HG02759 (cell line): ENCODE results near the gene DGKQ.
"Not testable (repeated sequence)": the region's sequence is repeated elsewhere in the genome, so short reads cannot be mapped to it uniquely, and the experiment has no call there.

Experiments
- ATAC-seq: cut with Tn5 transposase; IDR thresholded peaks from one replicate; pipeline ENCODE4 v1.9.1; 2021; ENCODE audit warnings: mild to moderate bottlenecking, moderate library complexity; ENCODE audit not compliant: unreplicated experiment

Gene DGKQ

GRCh38 chr4:929096-929765 lies 44.1 kb downstream of the DGKQ start:
- no peak for ATAC-seq

DNA sequence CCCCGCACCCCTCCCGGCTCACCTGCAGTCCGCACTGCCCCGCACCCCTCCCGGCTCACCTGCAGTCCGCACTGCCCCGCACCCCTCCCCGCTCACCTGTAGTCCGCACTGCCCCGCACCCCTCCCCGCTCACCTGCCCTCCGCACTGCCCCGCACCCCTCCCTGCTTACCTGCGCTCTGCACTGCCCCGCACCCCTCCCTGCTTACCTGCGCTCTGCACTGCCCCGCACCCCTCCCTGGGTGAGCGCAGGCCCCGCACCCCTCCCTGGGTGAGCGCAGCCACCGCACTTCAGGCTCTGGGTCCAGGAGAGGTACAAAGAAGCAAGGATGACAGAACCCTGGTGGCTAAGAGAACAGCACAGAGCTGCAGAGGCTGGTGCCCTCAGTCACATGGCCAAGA lies 45.8 kb downstream of the DGKQ start:
- not testable (repeated sequence) for ATAC-seq

DNA sequence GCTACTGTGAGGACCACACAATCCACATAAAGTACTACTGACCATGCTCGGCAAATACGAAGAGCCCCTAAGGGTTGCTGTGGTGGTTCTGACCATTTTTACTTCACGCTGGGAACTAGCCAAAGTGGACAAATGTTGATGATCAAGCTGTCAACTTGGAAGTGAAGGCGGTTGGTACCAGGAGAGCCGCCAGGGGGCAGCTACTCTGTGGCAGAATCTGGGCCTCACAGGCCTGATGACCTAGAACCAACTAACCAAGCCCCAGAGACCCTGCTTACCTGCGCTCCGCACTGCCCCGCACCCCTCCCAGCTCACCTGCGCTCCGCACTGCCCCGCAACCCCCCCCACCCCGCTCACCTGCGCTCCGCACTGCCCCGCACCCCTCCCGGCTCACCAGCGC lies 46.8 kb downstream of the DGKQ start:
- ATAC-seq: no peak

DNA sequence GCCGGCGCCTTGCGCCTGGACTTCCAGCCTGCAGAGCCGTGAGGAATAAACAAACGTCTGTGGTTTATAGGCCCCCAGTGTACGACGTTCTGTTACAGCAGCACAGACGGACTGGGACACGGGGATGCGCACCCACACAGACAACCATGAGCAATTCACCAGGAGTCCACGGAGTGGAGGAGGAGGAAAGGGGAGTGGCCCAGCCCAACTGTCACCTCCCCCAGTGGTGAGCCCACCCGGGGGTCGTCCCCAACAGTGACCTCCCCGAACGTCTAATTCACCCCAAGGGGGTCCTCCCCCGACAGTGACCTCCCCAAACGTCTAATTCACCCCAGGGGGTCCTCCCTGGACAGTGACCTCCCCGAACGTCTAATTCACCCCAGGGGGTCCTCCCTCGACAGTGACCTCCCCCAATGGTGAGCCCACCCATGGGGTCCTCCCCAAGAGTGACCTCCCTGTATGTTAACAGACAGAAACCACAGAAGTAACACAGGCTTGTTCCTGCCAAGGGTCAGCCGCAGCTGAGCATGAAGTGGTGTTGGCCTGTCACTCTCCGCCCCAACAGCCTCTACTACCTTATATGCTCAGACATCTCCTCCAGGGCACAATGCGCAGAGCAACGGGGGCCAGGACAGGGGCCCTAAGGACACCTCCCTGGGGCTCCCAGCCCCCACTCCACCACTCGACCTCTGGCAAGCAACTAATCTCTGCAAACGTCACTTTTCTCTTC lies 47.4 kb downstream of the DGKQ start:
- no peak for ATAC-seq

DNA sequence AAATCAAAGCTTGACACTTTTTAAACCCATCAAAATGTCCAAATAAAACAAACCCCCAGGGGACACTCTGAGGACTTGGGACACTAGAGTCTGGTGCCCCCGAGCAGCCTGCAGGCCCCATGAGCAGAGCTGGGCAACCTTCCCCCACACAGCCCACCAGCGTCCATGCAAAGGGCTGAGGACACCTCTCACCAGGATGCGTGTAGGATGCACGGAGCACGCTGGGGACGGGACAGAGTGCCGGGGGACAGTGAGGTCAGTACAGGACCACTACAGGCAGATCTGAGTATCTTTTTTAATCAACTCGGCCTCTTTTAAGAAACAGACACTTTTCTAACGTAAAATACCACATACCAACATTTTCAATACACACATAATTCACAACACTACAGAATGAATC lies 48.2 kb downstream of the DGKQ start:
- ATAC-seq: no peak

- ATAC-seq: no peak
Measured at GRCh38 chr4:924107-925096, 49.0 kb downstream of the DGKQ start.

- ATAC-seq: no peak
Measured at GRCh38 chr4:921830-922331, 51.5 kb downstream of the DGKQ start.

DNA sequence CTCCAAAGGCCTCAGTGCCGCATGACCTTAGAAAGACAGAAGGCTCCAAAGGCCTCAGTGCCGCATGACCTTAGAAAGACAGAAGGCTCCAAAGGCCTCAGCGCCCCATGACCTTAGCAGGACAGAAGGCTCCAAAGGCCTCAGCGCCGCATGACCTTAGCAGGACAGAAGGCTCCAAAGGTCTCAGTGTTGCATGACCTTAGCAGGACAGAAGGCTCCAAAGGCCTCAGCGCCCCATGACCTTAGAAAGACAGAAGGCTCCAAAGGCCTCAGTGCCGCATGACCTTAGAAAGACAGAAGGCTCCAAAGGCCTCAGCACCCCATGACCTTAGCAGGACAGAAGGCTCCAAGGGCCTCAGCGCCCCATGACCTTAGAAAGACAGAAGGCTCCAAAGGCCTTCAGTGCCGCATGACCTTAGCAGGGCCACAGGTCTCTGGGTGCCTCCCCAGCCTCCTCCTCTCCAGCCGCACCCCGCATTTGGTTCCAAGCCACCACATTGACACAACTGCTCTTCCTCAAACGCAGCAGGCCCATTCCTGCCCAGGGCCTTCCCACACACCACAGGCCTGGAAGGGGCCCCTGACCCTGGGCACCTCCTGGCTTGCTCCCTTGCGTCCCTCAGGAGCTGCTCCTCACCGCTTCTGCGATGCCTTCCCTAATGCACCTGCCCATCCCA lies 54.2 kb downstream of the DGKQ start:
- ATAC-seq: not testable (repeated sequence)

DNA sequence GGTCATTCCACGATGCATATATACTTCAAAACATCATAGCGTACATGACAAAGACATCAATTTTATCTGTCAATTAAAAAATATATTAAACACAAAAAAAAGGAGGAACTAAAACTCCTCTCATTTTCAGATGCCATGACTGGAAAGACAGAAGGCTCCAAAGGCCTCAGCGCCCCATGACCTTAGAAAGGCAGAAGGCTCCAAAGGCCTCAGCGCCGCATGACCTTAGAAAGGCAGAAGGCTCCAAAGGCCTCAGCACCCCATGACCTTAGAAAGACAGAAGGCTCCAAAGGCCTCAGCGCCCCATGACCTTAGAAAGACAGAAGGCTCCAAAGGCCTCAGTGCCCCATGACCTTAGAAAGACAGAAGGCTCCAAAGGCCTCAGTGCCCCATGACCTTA lies 54.8 kb downstream of the DGKQ start:
- not testable (repeated sequence) for ATAC-seq

DNA sequence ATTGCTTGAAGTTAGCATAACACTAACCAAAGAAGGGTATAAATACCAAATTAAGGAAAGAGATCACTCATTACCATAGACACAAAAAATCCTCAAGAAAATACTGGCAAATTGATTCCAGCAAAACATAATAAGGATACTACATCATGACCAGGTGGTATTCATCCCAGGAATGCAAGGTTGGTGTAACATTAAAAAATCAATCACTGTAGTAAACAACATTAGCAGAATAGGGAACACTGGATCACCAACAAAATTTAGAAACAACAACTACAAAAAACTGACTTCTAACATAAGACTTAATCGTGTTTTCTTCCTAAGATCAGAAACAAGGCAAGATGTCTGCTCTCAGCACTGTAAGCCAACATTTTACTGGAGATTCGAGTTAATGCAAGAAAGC lies 55.4 kb downstream of the DGKQ start:
- no peak for ATAC-seq

DNA sequence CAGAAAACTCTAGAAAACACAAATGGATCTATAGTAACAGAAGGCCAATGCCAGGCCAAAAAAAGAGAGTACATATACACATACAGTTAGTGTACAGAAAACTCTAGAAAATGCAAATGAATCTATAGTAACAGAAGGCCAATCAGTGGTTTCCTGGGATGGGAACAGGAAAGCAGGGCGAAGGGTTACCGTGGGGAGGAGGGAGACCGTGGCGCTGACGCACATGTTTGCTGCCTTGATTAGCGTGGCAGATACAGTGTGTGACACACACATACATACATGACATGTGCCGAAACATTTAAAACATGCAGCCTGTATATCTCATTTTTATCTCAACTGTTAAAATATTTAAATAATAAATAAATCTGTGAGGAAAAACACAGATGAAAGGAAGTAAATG lies 55.9 kb downstream of the DGKQ start:
- no peak for ATAC-seq

- no peak for ATAC-seq
Measured at GRCh38 chr4:915595-915994, 57.8 kb downstream of the DGKQ start.

DNA sequence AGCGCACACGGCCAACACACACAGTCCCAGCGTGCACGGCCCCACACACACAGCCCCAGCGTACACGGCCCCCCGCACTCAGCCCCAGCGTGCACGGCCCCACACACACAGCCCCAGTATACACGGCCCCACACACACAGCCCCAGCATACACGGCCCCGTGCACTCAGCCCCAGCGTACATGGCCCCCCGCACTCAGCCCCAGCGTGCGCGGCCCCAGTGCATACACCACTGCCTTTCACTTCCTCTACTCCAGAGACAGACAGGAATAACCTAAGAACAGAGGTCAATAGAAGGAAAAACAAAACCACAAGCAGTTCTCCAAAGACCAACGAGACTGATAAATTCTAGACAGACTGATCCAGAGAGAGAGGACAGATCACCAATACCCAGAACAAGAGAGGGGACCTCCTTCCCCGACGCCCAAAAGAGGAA lies 58.3 kb downstream of the DGKQ start:
- no peak for ATAC-seq

- ATAC-seq: no peak
Measured at GRCh38 chr4:914531-914930, 58.8 kb downstream of the DGKQ start.

DNA sequence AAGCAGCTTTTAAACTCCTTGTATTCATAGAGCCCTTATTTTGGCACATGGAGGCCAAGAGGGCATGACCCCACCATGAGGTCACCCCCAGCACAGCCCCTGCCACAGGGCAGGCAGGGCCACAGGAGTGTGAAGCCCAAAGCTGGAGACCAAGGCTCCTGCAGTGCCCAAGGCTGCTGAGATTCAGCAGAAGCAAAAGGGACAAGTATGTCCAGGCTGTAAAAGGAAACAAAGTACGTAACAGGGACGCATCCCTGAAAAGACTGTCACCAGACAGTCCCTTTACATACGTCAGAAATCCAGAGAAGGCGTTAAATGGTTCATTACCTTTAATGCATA lies 60.1 kb downstream of the DGKQ start:
- no peak for ATAC-seq

GRCh38 chr4:912548-913279 lies 60.7 kb downstream of the DGKQ start:
- no peak for ATAC-seq

DNA sequence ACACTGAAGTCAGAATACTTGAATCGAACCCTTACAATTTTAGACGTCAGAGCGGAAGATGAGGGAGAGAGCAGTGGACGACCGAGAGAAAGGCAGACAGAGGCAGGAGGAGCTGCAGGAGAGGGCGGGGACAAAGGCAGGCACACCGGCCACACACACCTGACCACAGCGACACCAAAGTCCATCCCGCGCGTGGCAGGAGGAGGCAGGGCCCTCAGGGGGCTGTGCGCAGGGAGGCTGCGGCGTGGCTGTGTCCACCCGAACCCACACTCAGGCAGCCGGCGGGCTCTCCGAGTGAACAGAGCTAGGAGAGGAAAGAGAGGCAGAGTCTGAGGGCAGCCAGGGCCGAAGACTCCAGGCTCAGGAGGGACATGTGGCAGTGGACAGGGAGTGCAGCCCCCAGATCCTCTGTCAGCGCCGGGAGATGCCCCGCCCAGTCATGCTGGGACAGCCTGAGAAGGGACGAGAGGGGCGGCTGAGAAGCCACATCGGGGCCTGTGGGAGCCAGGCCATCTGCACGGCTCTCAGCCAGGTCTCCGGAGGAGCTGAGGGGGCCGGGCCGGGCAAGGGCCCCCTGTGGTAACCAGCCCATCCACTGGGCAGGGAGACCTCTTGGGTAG lies 61.4 kb downstream of the DGKQ start:
- ATAC-seq: no peak

GRCh38 chr4:911221-911751 lies 62.1 kb downstream of the DGKQ start:
- ATAC-seq: no peak

GRCh38 chr4:910366-911091 lies 62.8 kb downstream of the DGKQ start:
- ATAC-seq: no peak
